ENCODE measurements around the gene SPAG9.

SPAG9 gene

GRCh38 chr17:51133365-51133764 is 12.7 kb upstream of the SPAG9 start:
- H3K27ac ChIP-seq: no peak overlapping the region
- TF ChIP-seq CTCF (IDR thresholded peaks at IDR 0.05): no peak
- no peak for TF ChIP-seq ZFX (IDR thresholded peaks at IDR 0.05; ENCODE audit: borderline replicate concordance)

GRCh38 chr17:51132964-51133319 is 12.3 kb upstream of the SPAG9 start:
- no peak for TF ChIP-seq ZFX (IDR thresholded peaks at IDR 0.05; ENCODE audit: borderline replicate concordance)
- no peak for TF ChIP-seq CTCF (IDR thresholded peaks at IDR 0.05)
- no peak overlapping the region for H3K27ac ChIP-seq

- TF ChIP-seq ZFX (IDR thresholded peaks at IDR 0.05; ENCODE audit: borderline replicate concordance): no peak
- no peak overlapping the region for H3K27ac ChIP-seq
These were observed 7.4 kb upstream of the SPAG9 start for GRCh38 chr17:51128076-51128475.

- no peak overlapping the region for H3K27ac ChIP-seq
- TF ChIP-seq ZFX (IDR thresholded peaks at IDR 0.05; ENCODE audit: borderline replicate concordance): no peak
- no peak for TF ChIP-seq CTCF (IDR thresholded peaks at IDR 0.05)
These were observed 4.2 kb upstream of the SPAG9 start for GRCh38 chr17:51124640-51125503.

- H3K27ac ChIP-seq: peak overlapping the region; percentile 98
These were observed 1.9 kb upstream of the SPAG9 start for GRCh38 chr17:51122473-51123115.

- peak overlapping the region; percentile 98 for H3K27ac ChIP-seq
- TF ChIP-seq ZFX (IDR thresholded peaks at IDR 0.05; ENCODE audit: borderline replicate concordance) (no peak), CTCF (IDR thresholded peaks at IDR 0.05) (no peak)
These were observed 1.2 kb upstream of the SPAG9 start for GRCh38 chr17:51121620-51122472.

GRCh38 chr17:51120357-51120738 is 320 bp downstream of the SPAG9 start:
- peak overlapping the region; percentile 98 for H3K27ac ChIP-seq
- TF ChIP-seq ZFX (IDR thresholded peaks at IDR 0.05; ENCODE audit: borderline replicate concordance) (no peak), CTCF (IDR thresholded peaks at IDR 0.05) (no peak)
